ENCODE results near the gene ZFP28. TPM values are rescaled to one million over a fixed set of nuclear protein-coding genes. Genes with fewer than 3 reads are reported as not detected.

Gene ZFP28
- 5.2 to 6.9 TPM (median 5.7 TPM) in 3 replicates for polyA plus RNA-seq
- 2.3 TPM for polyA plus RNA-seq (2011; ENCODE audit: low read depth)
- polyA plus RNA-seq (2011; cell fraction: cytosol; rRNA removed): 3.2 and 8.4 TPM in 2 replicates
- polyA plus RNA-seq (2011; cell fraction: nucleus; rRNA removed): 10.6 and 12.3 TPM in 2 replicates
- polyA plus RNA-seq (2012; ENCODE audit: low replicate concordance): 4.5 and 5.0 TPM in 2 replicates
- 0.72 to 7.7 TPM (median 4.8 TPM) in 3 replicates for polyA minus RNA-seq
- polyA minus RNA-seq (2011; cell fraction: cytosol; rRNA and poly(A)+ RNA removed): 3.5 TPM
- polyA minus RNA-seq (2011; cell fraction: nucleus; rRNA and poly(A)+ RNA removed): 7.4 TPM in 2 replicates

DNA sequence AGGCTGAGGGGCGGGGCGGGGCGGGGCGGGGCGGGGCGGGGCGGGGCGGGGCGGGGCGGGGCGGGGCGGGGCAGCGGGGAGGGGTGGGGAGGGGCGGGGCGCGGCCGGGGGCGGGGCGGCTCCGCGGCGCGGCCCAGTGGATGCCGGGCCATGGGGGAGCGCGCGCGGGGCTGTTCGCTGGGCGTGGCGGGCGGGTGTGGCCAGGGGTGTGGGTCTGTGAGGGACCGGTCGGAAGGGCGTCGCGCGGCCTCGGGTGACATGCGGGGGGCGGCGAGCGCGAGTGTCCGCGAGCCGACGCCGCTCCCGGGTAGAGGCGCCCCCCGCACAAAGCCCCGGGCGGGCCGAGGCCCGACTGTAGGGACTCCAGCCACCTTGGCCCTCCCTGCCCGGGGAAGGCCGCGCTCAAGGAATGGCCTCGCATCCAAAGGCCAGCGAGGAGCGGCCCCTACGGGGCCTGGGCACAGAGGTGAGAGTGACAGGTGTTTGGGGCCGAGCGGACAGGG is at the start of gene ZFP28:
TSS of gene ZFP28 (plus strand) at position 188 of the 503 bp plus-strand sequence. CDS start at position 259, 71 bp downstream.
- no peaks in the 10 kb centered on the region for H3K9me1 ChIP-seq (ENCODE audit: control insufficient read depth, extremely low read depth, insufficient read depth, low read length)
- H3K4me2 ChIP-seq (ENCODE audit: control insufficient read depth, extremely low read depth, insufficient read depth, low read depth, low read length): peak within 1 kb of the TSS; percentile 92
- H3K9me3 ChIP-seq (ENCODE audit: control insufficient read depth, low read depth, low read length): no peaks in the 10 kb centered on the region
- peak within 1 kb of the TSS; percentile 95 for H2AFZ ChIP-seq (ENCODE audit: control insufficient read depth, low read length)
- H4K20me1 ChIP-seq (ENCODE audit: control insufficient read depth, extremely low read depth, insufficient read depth, low read length): no peaks in the 10 kb centered on the region
- peaks cover 1% of the 10 kb centered on the region for H3K79me2 ChIP-seq (ENCODE audit: control insufficient read depth, insufficient read depth, low read length)
- no peak for TF ChIP-seq EZH2 (IDR thresholded peaks at IDR 0.05; ENCODE audit: low read length)
- TF ChIP-seq, protein P1, sequence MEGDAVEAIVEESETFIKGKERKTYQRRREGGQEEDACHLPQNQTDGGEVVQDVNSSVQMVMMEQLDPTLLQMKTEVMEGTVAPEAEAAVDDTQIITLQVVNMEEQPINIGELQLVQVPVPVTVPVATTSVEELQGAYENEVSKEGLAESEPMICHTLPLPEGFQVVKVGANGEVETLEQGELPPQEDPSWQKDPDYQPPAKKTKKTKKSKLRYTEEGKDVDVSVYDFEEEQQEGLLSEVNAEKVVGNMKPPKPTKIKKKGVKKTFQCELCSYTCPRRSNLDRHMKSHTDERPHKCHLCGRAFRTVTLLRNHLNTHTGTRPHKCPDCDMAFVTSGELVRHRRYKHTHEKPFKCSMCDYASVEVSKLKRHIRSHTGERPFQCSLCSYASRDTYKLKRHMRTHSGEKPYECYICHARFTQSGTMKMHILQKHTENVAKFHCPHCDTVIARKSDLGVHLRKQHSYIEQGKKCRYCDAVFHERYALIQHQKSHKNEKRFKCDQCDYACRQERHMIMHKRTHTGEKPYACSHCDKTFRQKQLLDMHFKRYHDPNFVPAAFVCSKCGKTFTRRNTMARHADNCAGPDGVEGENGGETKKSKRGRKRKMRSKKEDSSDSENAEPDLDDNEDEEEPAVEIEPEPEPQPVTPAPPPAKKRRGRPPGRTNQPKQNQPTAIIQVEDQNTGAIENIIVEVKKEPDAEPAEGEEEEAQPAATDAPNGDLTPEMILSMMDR (optimal IDR thresholded peaks at IDR 0.05 in 1 of 3, IDR thresholded peaks at IDR 0.05 in 1 of 3, conservative IDR thresholded peaks at IDR 0.05 in 1 of 3; ENCODE audit: extremely low read depth in 1 of 3, insufficient read depth in 2 of 3, low read length in 3 of 3): no peak
- peaks cover 0 to 4% of the 10 kb centered on the region in 2 experiments for H3K36me3 ChIP-seq (ENCODE audit: control insufficient read depth in 2 of 2, extremely low read depth in 1 of 2, insufficient read depth in 2 of 2, low read length in 2 of 2)
- dilution Hi-C loops (cut with MboI; ENCODE audit: extremely low pct_ligation_motif_present, low sequenced_read_pairs): no loop called here
- DNase-seq (ENCODE audit: low read depth, low spot score) (peak; percentile 13), FAIRE-seq (no peak)
- no peaks in the 10 kb centered on the region for H3K27me3 ChIP-seq (ENCODE audit: control insufficient read depth, extremely low read depth, insufficient read depth, low read length)
- H3K27ac ChIP-seq (ENCODE audit: control insufficient read depth, insufficient read depth, low read length): peak within 1 kb of the TSS; percentile 49
- peak within 1 kb of the TSS; percentile 74 to 83 (median 75) for H3K4me3 ChIP-seq (ENCODE audit: control insufficient read depth in 2 of 3, extremely low read depth in 1 of 3, insufficient read depth in 2 of 3, low read depth in 1 of 3, low read length in 3 of 3)
- peak within 1 kb of the TSS; percentile 72 for H3K9ac ChIP-seq (ENCODE audit: control insufficient read depth, extremely low read depth, insufficient read depth, low read length)
- peaks cover 4% of the 10 kb centered on the region for H3K4me1 ChIP-seq (ENCODE audit: control insufficient read depth, extremely low read depth, insufficient read depth, low read length)

DNA sequence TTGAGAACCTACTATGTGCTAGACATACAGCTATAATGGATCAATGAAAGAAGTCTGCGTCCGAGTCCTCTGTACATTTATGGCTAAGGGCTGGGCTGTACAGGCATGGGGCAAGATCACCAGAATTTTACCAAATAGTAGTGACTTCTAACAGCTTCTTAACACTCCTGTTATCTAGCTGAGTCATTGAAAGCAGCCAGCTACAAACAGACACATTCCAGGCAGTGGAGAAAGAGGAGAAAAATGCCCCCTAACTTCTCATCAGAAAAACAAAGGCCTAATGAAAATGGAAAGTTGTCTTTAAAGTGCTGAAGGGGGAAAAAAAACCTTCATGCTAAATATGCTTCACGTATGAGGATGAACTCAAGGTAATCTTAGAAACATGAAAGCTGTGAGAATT is 47.3 kb upstream of the ZFP28 start:
- H3K4me2 ChIP-seq (ENCODE audit: control insufficient read depth, extremely low read depth, insufficient read depth, low read depth, low read length): no peak overlapping the region
- no peaks in the 10 kb centered on the region for H3K27me3 ChIP-seq (ENCODE audit: control insufficient read depth, extremely low read depth, insufficient read depth, low read length)
- no peaks in the 10 kb centered on the region for H3K36me3 ChIP-seq (ENCODE audit: control insufficient read depth in 2 of 2, extremely low read depth in 1 of 2, insufficient read depth in 2 of 2, low read length in 2 of 2)
- DNase-seq (ENCODE audit: low read depth, low spot score) (no peak), FAIRE-seq (no peak)
- no peak overlapping the region for H3K27ac ChIP-seq (ENCODE audit: control insufficient read depth, insufficient read depth, low read length)
- H3K9me3 ChIP-seq (ENCODE audit: control insufficient read depth, low read depth, low read length): no peaks in the 10 kb centered on the region
- dilution Hi-C loops (cut with MboI; ENCODE audit: extremely low pct_ligation_motif_present, low sequenced_read_pairs): no loop called here
- H3K79me2 ChIP-seq (ENCODE audit: control insufficient read depth, insufficient read depth, low read length): no peaks in the 10 kb centered on the region
- H3K9ac ChIP-seq (ENCODE audit: control insufficient read depth, extremely low read depth, insufficient read depth, low read length): no peak overlapping the region
- no peaks in the 10 kb centered on the region for H3K4me1 ChIP-seq (ENCODE audit: control insufficient read depth, extremely low read depth, insufficient read depth, low read length)
- no peak overlapping the region for H2AFZ ChIP-seq (ENCODE audit: control insufficient read depth, low read length)
- TF ChIP-seq, protein P1 (optimal IDR thresholded peaks at IDR 0.05 in 1 of 3, IDR thresholded peaks at IDR 0.05 in 1 of 3, conservative IDR thresholded peaks at IDR 0.05 in 1 of 3; ENCODE audit: extremely low read depth in 1 of 3, insufficient read depth in 2 of 3, low read length in 3 of 3): no peak
- TF ChIP-seq EZH2 (IDR thresholded peaks at IDR 0.05; ENCODE audit: low read length): no peak
- H3K9me1 ChIP-seq (ENCODE audit: control insufficient read depth, extremely low read depth, insufficient read depth, low read length): no peaks in the 10 kb centered on the region
- H4K20me1 ChIP-seq (ENCODE audit: control insufficient read depth, extremely low read depth, insufficient read depth, low read length): no peaks in the 10 kb centered on the region
- H3K4me3 ChIP-seq (ENCODE audit: control insufficient read depth in 2 of 3, extremely low read depth in 1 of 3, insufficient read depth in 2 of 3, low read depth in 1 of 3, low read length in 3 of 3): no peak overlapping the region

Measured in keratinocyte (primary cell).